Right atrium auricular region (tissue), 2 donors: ENCODE measurements around the gene NRSN2. TPM values are rescaled to one million over a fixed set of nuclear protein-coding genes. Genes with fewer than 3 reads are reported as not detected.

ENCODE experiments used
- DNase-seq: peaks from one replicate; pipeline ENCODE4 v3.0.0-alpha.2; 2019; ENCODE audit warnings: low spot score
- H3K27ac ChIP-seq, 2 donors: fragments of 200-600 bp; sonication (generic); 1 replicate in 1 of 2; 2 replicates in 1 of 2; pipeline ENCODE4 v1.5.1; 2016 to 2019
- H3K27me3 ChIP-seq, 2 donors: fragments of 200-600 bp; sonication (generic); one replicate each; pipeline versions ENCODE4 v1.5.1 to v1.6.0; 2017 to 2019
- H3K36me3 ChIP-seq: fragments of 200-600 bp; sonication (generic); one replicate; pipeline ENCODE4 v1.5.1; 2016
- H3K4me1 ChIP-seq, 2 donors: fragments of 200-600 bp; sonication (generic); one replicate each; pipeline versions ENCODE4 v1.5.1 to v1.6.0; 2017 to 2019
- H3K4me3 ChIP-seq, 2 donors: fragments of 200-600 bp; sonication (generic); 1 replicate in 1 of 2; 2 replicates in 1 of 2; pipeline ENCODE4 v1.5.1; 2017 to 2019; ENCODE audit warnings: mild to moderate bottlenecking in 1 of 2, moderate library complexity in 1 of 2
- H3K9me3 ChIP-seq, 2 donors: fragments of 200-600 bp; sonication (generic); one replicate each; pipeline ENCODE4 v1.5.1; 2019
- total RNA-seq, 2 donors: library from RNA; depleted of rRNA; stranded (reverse); fragments of >200 nt; gene quantifications; one replicate each; pipeline ENCODE4 v1.1.0, GENCODE V29; 2016
- TF ChIP-seq, protein P1 (sequence below), 2 donors: fragments of 200-600 bp; sonication (generic); IDR thresholded peaks; one replicate each; pipeline ENCODE4 v1.5.1; 2019; ENCODE audit warnings: antibody characterized with exemption in 2 of 2

The NRSN2 gene, protein sequence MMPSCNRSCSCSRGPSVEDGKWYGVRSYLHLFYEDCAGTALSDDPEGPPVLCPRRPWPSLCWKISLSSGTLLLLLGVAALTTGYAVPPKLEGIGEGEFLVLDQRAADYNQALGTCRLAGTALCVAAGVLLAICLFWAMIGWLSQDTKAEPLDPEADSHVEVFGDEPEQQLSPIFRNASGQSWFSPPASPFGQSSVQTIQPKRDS
- total RNA-seq: 10 to 100 TPM; 30.6 to 30.7 TPM

DNA sequence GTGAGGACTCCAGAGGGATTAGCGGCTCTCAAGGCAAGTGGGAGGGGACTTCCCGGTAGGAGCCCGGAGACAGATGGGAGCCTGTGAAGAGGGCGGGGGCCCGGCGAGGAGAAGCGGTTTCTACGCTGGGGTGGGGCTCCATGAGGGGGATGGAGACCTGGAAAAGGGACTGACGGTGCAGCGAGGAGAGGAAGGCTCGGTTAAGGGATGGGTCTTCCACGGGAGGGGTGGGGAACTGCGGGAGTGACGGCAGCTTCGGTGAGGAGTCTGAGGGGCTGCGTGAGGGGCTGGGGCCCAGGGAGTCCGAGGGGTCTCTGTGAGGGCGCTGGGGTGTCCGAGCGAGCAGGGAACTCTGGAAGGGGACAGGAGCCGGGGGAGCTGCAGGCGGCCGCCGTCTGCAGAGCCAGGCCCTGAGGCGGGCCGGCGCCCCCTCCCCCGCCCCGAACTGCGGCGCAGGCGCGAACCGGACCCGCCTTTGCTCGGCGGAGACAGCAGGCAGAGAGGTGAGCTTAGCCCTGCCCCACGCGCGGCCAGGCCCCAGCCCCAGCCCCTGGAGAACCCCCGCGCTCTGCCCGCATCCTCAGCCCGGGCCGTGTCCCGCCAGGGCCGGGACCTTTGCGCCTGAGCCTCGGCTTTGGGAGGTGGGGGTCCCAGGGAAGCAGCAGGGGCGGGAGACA is at the start of gene NRSN2:
TSS of gene NRSN2 (plus strand) at position 472 of the 677 bp plus-strand sequence. CDS start 2,533 bp downstream, outside the sequence.
- Histone ChIP-seq H3K4me1 (peaks cover 0 to 19% of the 10 kb centered on the region in 2 donors), H3K27me3 (no peaks in the 10 kb centered on the region), H3K4me3 (peak within 1 kb of the TSS; percentile 51 to 84), H3K36me3 (no peaks in the 10 kb centered on the region), H3K27ac (peak within 1 kb of the TSS; percentile 94 to 95), H3K9me3 (peaks cover 0 to 3% of the 10 kb centered on the region in 2 donors)
- peak; percentile 70 for DNase-seq
- TF ChIP-seq, protein P1, sequence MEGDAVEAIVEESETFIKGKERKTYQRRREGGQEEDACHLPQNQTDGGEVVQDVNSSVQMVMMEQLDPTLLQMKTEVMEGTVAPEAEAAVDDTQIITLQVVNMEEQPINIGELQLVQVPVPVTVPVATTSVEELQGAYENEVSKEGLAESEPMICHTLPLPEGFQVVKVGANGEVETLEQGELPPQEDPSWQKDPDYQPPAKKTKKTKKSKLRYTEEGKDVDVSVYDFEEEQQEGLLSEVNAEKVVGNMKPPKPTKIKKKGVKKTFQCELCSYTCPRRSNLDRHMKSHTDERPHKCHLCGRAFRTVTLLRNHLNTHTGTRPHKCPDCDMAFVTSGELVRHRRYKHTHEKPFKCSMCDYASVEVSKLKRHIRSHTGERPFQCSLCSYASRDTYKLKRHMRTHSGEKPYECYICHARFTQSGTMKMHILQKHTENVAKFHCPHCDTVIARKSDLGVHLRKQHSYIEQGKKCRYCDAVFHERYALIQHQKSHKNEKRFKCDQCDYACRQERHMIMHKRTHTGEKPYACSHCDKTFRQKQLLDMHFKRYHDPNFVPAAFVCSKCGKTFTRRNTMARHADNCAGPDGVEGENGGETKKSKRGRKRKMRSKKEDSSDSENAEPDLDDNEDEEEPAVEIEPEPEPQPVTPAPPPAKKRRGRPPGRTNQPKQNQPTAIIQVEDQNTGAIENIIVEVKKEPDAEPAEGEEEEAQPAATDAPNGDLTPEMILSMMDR (IDR thresholded peaks at IDR 0.05): no peak

DNA sequence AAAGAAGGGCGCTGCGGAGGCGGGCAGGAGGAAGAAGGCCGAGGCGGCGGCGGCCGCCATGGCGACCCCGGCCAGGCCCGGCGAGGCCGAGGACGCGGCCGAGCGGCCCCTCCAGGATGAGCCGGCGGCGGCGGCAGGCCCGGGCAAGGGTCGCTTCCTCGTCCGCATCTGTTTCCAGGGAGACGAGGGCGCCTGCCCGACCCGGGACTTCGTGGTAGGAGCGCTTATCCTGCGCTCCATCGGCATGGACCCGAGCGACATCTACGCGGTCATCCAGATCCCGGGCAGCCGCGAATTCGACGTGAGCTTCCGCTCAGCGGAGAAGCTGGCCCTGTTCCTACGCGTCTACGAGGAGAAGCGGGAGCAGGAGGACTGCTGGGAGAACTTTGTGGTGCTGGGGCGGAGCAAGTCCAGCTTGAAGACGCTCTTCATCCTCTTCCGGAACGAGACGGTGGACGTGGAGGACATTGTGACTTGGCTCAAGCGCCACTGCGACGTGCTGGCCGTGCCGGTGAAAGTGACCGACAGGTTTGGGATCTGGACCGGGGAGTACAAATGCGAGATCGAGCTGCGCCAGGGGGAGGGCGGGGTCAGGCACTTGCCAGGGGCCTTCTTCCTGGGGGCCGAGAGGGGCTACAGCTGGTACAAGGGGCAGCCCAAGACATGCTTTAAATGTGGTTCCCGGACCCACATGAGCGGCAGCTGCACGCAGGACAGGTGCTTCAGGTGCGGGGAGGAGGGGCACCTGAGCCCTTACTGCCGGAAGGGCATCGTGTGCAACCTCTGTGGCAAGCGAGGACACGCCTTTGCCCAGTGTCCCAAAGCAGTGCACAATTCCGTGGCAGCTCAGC is 48.8 kb upstream of the NRSN2 start:
- no peaks in the 10 kb centered on the region for H3K27me3 ChIP-seq
- H3K36me3 ChIP-seq: no peaks in the 10 kb centered on the region
- H3K27ac ChIP-seq: peak overlapping the region; percentile 97 to 98
- no peaks in the 10 kb centered on the region for H3K9me3 ChIP-seq
- peak; percentile 66 for DNase-seq
- TF ChIP-seq, protein P1 (IDR thresholded peaks at IDR 0.05): no peak
- H3K4me1 ChIP-seq: peaks cover 0 to 39% of the 10 kb centered on the region in 2 donors
- peak overlapping the region; percentile 87 to 92 for H3K4me3 ChIP-seq

DNA sequence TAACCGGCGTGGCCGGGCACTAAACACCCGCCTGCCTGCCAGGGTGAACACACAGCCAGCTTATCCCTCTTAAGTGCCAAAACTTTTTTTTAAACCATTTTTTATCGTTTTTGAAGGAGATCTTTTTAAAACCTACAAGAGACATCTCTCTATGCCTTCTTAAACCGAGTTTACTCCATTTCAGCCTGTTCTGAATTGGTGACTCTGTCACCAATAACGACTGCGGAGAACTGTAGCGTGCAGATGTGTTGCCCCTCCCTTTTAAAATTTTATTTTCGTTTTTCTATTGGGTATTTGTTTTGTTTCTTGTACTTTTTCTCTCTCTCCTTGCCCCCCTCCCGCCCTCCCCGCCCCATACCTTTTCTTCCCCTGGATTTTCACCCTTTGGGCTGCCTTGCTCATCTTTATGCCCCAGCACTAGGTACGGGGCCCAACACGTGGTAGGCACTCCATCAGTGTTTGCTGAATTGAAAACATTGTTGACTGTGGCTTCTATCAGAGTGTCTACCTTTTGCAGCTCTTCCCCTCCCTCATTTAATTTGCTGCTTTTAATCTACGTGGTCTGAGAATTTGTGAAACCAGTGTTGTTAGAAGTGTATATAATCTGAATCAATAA is 48.0 kb upstream of the NRSN2 start:
- Histone ChIP-seq H3K36me3 (no peaks in the 10 kb centered on the region), H3K4me1 (peaks cover 0 to 39% of the 10 kb centered on the region in 2 donors)

DNA sequence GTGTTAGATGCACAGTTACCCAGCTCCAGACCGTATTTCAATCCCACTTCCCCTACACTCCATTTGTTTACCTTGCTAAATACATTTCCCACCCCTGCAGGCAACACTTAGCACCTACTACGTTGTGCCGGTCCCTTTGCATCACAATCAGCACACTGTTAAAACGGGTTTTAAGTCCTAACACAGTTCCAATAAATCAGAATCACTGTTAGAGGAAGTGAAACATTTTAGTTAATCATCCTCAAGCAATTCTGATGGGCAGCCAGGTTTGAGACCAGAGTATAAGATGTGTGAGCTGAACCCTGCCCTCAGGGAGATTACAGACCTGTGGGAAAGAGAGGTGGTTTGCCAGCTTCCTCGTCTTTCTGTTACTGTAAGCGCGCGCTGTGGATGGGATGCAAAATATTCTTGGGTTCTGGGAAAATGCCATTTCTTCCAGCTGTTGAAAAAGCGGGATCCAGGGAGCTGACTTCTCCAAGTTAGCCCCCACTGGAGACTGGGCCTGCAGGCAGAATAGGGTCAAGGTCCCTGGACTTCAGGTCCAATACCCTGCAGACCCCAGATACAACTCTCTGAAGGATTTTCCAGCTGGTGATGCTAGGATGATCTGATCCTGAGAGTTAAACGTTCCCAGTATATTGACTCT is 46.4 kb upstream of the NRSN2 start:
- peak overlapping the region in 1 of 2 donors; percentile 92 for H3K4me3 ChIP-seq
- H3K27ac ChIP-seq: no peak overlapping the region
- DNase-seq: no peak
- H3K4me1 ChIP-seq: peaks cover 0 to 39% of the 10 kb centered on the region in 2 donors
- H3K27me3 ChIP-seq: no peaks in the 10 kb centered on the region
- H3K36me3 ChIP-seq: no peaks in the 10 kb centered on the region
- no peaks in the 10 kb centered on the region for H3K9me3 ChIP-seq
- TF ChIP-seq, protein P1 (IDR thresholded peaks at IDR 0.05): no peak

More for the DNA sequence above, 48.0 kb upstream of the NRSN2 start:
- TF ChIP-seq, protein P1 (IDR thresholded peaks at IDR 0.05): no peak
- H3K27ac ChIP-seq: peak overlapping the region; percentile 97 to 98
- DNase-seq: no peak
- no peaks in the 10 kb centered on the region for H3K27me3 ChIP-seq
- H3K9me3 ChIP-seq: no peaks in the 10 kb centered on the region
- peak overlapping the region; percentile 87 to 92 for H3K4me3 ChIP-seq
